ENCODE results near the gene SUSD4.

DNA sequence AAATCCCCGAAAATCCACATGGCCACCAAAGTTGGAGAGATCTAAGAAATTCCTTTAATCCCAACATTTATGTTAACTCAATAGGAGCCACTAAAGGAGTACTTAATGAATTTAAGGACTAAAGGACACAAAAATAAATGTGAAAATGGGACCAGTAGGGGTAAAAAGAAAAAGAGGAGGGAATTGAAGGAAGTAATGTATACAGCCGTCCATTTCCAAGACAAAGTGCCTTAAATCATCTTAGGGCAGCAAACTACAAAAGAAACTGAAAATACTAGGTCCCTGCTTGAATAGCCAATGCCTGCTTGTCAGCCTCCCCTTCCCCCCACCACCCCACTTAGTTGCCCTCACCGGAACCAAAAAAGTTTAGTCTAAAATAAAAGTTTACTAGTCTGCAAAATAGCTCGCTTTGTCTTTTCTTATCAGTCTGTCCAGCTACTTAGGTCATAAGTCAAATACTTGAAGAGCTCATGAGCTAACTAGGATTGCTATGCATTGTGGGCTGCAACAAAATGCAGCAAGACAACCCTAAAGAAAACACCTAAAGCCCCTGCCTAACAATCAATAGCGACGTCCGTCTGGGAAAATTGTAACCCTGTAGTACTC, 154.6 kb downstream of the SUSD4 start:
- TF ChIP-seq POLR2A (IDR thresholded peaks at IDR 0.05) = no peak
- TF ChIP-seq, protein P1, sequence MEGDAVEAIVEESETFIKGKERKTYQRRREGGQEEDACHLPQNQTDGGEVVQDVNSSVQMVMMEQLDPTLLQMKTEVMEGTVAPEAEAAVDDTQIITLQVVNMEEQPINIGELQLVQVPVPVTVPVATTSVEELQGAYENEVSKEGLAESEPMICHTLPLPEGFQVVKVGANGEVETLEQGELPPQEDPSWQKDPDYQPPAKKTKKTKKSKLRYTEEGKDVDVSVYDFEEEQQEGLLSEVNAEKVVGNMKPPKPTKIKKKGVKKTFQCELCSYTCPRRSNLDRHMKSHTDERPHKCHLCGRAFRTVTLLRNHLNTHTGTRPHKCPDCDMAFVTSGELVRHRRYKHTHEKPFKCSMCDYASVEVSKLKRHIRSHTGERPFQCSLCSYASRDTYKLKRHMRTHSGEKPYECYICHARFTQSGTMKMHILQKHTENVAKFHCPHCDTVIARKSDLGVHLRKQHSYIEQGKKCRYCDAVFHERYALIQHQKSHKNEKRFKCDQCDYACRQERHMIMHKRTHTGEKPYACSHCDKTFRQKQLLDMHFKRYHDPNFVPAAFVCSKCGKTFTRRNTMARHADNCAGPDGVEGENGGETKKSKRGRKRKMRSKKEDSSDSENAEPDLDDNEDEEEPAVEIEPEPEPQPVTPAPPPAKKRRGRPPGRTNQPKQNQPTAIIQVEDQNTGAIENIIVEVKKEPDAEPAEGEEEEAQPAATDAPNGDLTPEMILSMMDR (IDR thresholded peaks at IDR 0.05) = no peak
- no peak for TF ChIP-seq POLR2AphosphoS5 (IDR thresholded peaks at IDR 0.05)

Measured in prostate gland (tissue), 2 donors.